ENCODE measurements around the gene SF1. TPM values are rescaled to one million over a fixed set of nuclear protein-coding genes. Genes with fewer than 3 reads are reported as not detected.

SF1 gene
- total RNA-seq, 1 experiment from 2014 or later, result 285 TPM

- Mint-ChIP-seq H3K9me3 (no peaks in the 10 kb centered on the region), H3K4me1 (peaks cover 39% of the 10 kb centered on the region), H3K4me3 (no peak overlapping the region), H3K36me3 (no peaks in the 10 kb centered on the region), H3K27ac (no peak overlapping the region), H3K27me3 (ENCODE audit: low read depth) (peaks cover 85% of the 10 kb centered on the region)
- CTCF ChIA-PET, result interaction anchor here (1.1 to 6.0 kb wide), 5 partner anchors 14 to 88 kb away, joined by 3 to 56 read pairs (median 6); partner anchors contain the start of gene RASGRP2
- POLR2A ChIA-PET, result interaction anchor here (0.5 kb wide), 1 partner anchor 10 kb away, joined by 4 read pairs; no protein-coding TSS in a partner anchor
- ATAC-seq (no peak), DNase-seq (ENCODE audit: low spot score) (no peak)
- TF ChIP-seq TCF7 (CRISPR knock-in tag; IDR thresholded peaks at IDR 0.05; ENCODE audit: low read depth) (no peak), GRHL2 (CRISPR knock-in tag; IDR thresholded peaks at IDR 0.05; ENCODE audit: insufficient replicate concordance, severe bottlenecking) (no peak), ZBTB21 (CRISPR knock-in tag; IDR thresholded peaks at IDR 0.05; ENCODE audit: borderline replicate concordance) (no peak), ATF1 (CRISPR knock-in tag; IDR thresholded peaks at IDR 0.05) (no peak), NFE2L1 (CRISPR knock-in tag; IDR thresholded peaks at IDR 0.05) (no peak), KAT7 (CRISPR knock-in tag; IDR thresholded peaks at IDR 0.05; ENCODE audit: borderline replicate concordance) (no peak)
These were observed 60.1 kb downstream of the SF1 start for GRCh38 chr11:64718084-64718779.

- peak overlapping the region; percentile 48; the same call in 1 of the 2 replicates for H3K27ac Mint-ChIP-seq
- POLR2A ChIA-PET, result no interaction called here
- ATAC-seq (no peak), DNase-seq (ENCODE audit: low spot score) (no peak)
- H3K4me3 Mint-ChIP-seq, result no peak overlapping the region
- peaks cover 82% of the 10 kb centered on the region for H3K27me3 Mint-ChIP-seq (ENCODE audit: low read depth)
- peaks cover 37% of the 10 kb centered on the region for H3K4me1 Mint-ChIP-seq
- no peak for TF ChIP-seq SMAD4 (CRISPR knock-in tag; IDR thresholded peaks at IDR 0.05)
- no peaks in the 10 kb centered on the region for H3K36me3 Mint-ChIP-seq
- CTCF ChIA-PET, result interaction anchor here (0.8 to 6.0 kb wide), 9 partner anchors 9 to 87 kb away, joined by 3 to 56 read pairs (median 6); partner anchors contain the start of gene RASGRP2
- no peaks in the 10 kb centered on the region for H3K9me3 Mint-ChIP-seq
These were observed 61.1 kb downstream of the SF1 start for GRCh38 chr11:64717268-64717578.

- POLR2A ChIA-PET, result interaction anchor here (1.5 kb wide), 1 partner anchor 28 kb away, joined by 3 read pairs; no protein-coding TSS in a partner anchor
- no peak for TF ChIP-seq PREB (CRISPR knock-in tag; IDR thresholded peaks at IDR 0.05; ENCODE audit: borderline replicate concordance)
- TF ChIP-seq ZNF416 (CRISPR knock-in tag; IDR thresholded peaks at IDR 0.05), result no peak
- TF ChIP-seq ZBTB21 (CRISPR knock-in tag; IDR thresholded peaks at IDR 0.05; ENCODE audit: borderline replicate concordance), result no peak
- TF ChIP-seq IRF1 (CRISPR knock-in tag; IDR thresholded peaks at IDR 0.05), result no peak
- TF ChIP-seq MXD4 (CRISPR knock-in tag; IDR thresholded peaks at IDR 0.05; ENCODE audit: borderline replicate concordance), result no peak
- TF ChIP-seq ZNF263 (CRISPR knock-in tag; IDR thresholded peaks at IDR 0.05; ENCODE audit: low read depth), result no peak
- TF ChIP-seq ZNF232 (CRISPR knock-in tag; IDR thresholded peaks at IDR 0.05), result no peak
- TF ChIP-seq NR3C1 (CRISPR knock-in tag; conservative IDR thresholded peaks at IDR 0.05; ENCODE audit: low read depth), result no peak
- no peak for TF ChIP-seq HMGA2 (CRISPR knock-in tag; IDR thresholded peaks at IDR 0.05)
- DNase-seq (ENCODE audit: low spot score) (no peak), ATAC-seq (no peak)
- Mint-ChIP-seq H3K4me3 (no peak overlapping the region), H3K36me3 (no peaks in the 10 kb centered on the region), H3K27ac (no peak overlapping the region), H3K4me1 (peaks cover 41% of the 10 kb centered on the region), H3K9me3 (no peaks in the 10 kb centered on the region), H3K27me3 (ENCODE audit: low read depth) (peaks cover 82% of the 10 kb centered on the region)
- CTCF ChIA-PET, result interaction anchor here (0.7 to 6.0 kb wide), 13 partner anchors 9 to 346 kb away, joined by 3 to 56 read pairs (median 6); partner anchors contain the start of gene RASGRP2
These were observed 61.7 kb downstream of the SF1 start for GRCh38 chr11:64716473-64717267.
